ENCODE measurements around the gene TSPY2. TPM values are rescaled to one million over a fixed set of nuclear protein-coding genes. Genes with fewer than 3 reads are reported as not detected.
"Not testable (repeated sequence)": the region's sequence is repeated elsewhere in the genome, so short reads cannot be mapped to it uniquely, and the experiment has no call there.

The TSPY2 gene, protein sequence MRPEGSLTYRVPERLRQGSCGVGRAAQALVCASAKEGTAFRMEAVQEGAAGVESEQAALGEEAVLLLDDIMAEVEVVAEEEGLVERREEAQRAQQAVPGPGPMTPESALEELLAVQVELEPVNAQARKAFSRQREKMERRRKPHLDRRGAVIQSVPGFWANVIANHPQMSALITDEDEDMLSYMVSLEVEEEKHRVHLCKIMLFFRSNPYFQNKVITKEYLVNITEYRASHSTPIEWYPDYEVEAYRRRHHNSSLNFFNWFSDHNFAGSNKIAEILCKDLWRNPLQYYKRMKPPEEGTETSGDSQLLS
- total RNA-seq: not detected

DNA sequence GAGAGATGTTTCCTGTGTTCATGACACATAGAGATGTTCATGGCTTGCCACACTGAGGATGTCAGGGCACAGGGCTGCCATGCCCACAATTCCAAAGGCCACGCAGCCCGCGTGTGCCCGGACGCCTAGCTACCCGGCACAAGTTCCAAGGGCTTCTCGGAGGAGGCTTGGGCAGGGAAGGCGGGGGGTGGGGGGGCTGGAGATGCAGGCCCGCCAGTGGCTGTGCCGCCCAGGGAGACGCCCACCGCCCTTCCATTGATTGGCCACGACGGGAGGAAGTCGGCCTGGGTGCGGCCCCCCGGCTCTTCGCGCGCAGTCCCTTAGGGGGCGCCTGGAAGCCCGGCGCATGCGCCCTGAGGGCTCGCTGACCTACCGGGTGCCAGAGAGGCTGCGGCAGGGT lies at the start of gene TSPY2:
Gene TSPY2, plus strand, starts transcription at position 301 of the 400 bp plus-strand sequence. Its CDS starts 46 bp downstream, at position 347.
- H3K4me3 ChIP-seq (replicated peaks in 1 of 3); H3K27ac ChIP-seq; DNase-seq; H3K9me3 ChIP-seq; H3K4me1 ChIP-seq; H3K36me3 ChIP-seq; H3K27me3 ChIP-seq; intact Hi-C loops (cut with DNase I): not testable (repeated sequence)
- no CpG with 5 or more reads among the region's 27 CpGs for WGBS, 2 donors

DNA sequence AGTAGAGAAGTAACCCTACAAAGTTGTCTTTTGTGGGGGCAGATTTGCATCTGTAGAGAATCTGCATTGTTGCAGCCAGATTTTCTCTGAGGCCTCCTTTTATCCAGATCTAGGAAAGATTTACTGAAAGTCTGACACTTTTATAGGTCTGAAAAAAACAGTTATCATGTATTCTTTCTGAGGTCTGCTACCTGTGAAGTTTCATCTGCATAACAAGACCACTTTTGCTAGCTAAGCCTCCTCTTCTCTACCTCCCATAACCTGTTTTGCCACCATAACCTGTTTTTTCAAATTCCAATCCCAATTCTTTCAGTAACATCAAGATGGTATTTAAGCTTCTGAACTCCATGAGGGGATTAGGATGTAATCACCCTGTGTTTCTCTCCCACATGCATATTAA lies 36.5 kb upstream of the TSPY2 start:
- H3K36me3 ChIP-seq; DNase-seq; H3K4me1 ChIP-seq; H3K9me3 ChIP-seq; H3K27me3 ChIP-seq; intact Hi-C loops (cut with DNase I); H3K27ac ChIP-seq; H3K4me3 ChIP-seq (replicated peaks in 1 of 3): not testable (repeated sequence)

DNA sequence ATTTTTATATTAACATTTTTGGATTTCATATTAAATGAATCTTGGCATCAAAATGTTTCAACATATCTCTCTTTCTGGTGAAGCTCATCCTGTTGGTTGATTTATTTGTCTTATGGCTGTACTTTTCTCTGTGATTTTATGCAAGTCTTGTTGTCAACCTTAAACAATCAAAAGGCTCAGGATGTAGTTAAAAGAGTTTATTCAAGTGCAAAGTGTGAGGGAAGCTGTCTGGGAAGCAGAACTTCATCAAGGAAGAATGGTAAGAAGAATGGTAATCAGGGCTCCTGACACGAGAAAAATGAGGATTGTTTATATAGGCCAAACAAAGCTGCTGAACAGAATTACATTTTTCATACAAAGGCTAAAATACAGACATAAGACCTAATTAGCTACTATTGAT lies 29.0 kb upstream of the TSPY2 start:
- intact Hi-C loops (cut with DNase I); H3K9me3 ChIP-seq; H3K4me1 ChIP-seq; H3K36me3 ChIP-seq; H3K27me3 ChIP-seq; H3K4me3 ChIP-seq (replicated peaks in 1 of 3); H3K27ac ChIP-seq; DNase-seq: not testable (repeated sequence)
- 0 to 25% methylated on average over 1 of the region's 1 CpG for WGBS, 2 donors

DNA sequence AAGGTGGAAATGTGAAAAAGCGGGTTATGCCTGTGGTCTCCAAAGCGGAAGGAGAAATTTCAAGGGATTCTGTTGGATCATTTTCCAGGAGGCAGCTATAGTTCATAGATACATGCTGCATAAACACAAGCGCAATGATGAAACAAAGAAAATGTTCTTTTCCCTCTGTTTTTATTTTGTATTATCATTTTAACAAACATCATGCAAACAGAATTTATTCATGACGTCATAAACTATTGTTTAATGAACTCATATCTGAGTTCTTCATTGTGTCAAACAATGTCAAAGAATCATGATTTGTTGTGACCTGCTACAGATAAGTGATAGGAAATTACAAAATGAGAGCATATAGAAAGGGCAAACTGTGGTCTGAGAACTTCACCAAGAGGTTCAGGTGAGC lies 23.8 kb downstream of the TSPY2 start:
- H3K36me3 ChIP-seq; DNase-seq; H3K27ac ChIP-seq; intact Hi-C loops (cut with DNase I); H3K27me3 ChIP-seq; H3K4me1 ChIP-seq; H3K4me3 ChIP-seq (replicated peaks in 1 of 3); H3K9me3 ChIP-seq: not testable (repeated sequence)
- WGBS, 2 donors: 85 to 100% methylated on average over 2 of the region's 4 CpGs
